SK-N-SH (cell line): ENCODE results near the gene ATP1A1. TPM values are rescaled to one million over a fixed set of nuclear protein-coding genes. Genes with fewer than 3 reads are reported as not detected.

Experiments used
- CTCF ChIA-PET: fragments of 300-600, 350-600 bp; formaldehyde crosslinking; extraction: SDS; loops from one replicate; lab custom pipeline; 2021; lab: Yijun Ruan, JAX
- POLR2A ChIA-PET: fragments of 350-600 bp; sonication (Branson Sonifier 250); formaldehyde crosslinking; extraction: SDS; loops from one replicate; lab custom pipeline; 2020; ENCODE audit warnings: antibody characterized with exemption, inconsistent platforms; lab: Yijun Ruan, JAX
- DNase-seq: peaks from one replicate; pipeline ENCODE4 v3.0.0; 2012
- H2AFZ ChIP-seq: fragments of 200-600 bp; sonication (generic); 2 replicates; pipeline ENCODE4 v1.8.1; 2016; ENCODE audit warnings: antibody characterized with exemption, mild to moderate bottlenecking, low read depth
- H3F3A ChIP-seq: fragments of 200-600 bp; sonication (generic); replicated peaks from 2 replicates; pipeline ENCODE3; 2016; ENCODE audit warnings: antibody characterized with exemption, mild to moderate bottlenecking; ENCODE audit not compliant: insufficient read depth
- H3K27ac ChIP-seq, 2 experiments: fragments of 200-500 bp in 1 of 2; fragments of 200-600 bp in 1 of 2; sonication (Bioruptor generic) in 1 of 2; sonication (generic), shearing (Covaris generic) in 1 of 2; 2 replicates each; pipeline versions ENCODE4 v1.5.1 to v1.6.1; 2014 to 2016; ENCODE audit warnings: low read depth in 2 of 2, inconsistent platforms in 1 of 2, low read length in 1 of 2, mild to moderate bottlenecking in 1 of 2, mixed read lengths in 1 of 2
- H3K27me3 ChIP-seq: fragments of 200-600 bp; sonication (generic), shearing (Covaris generic); 2 replicates; pipeline ENCODE4 v1.6.1; 2016; ENCODE audit warnings: mixed run types; ENCODE audit not compliant: insufficient read depth
- H3K36me3 ChIP-seq, 2 experiments: fragments of 200-500 bp in 1 of 2; fragments of 200-600 bp in 1 of 2; sonication (Bioruptor generic) in 1 of 2; sonication (generic) in 1 of 2; replicated peaks in 1 of 2; 2 replicates each; pipeline versions ENCODE3 to v1.5.1; 2014 to 2016; ENCODE audit warnings: low read length in 1 of 2, mild to moderate bottlenecking in 1 of 2; ENCODE audit not compliant: insufficient read depth in 2 of 2, control insufficient read depth in 1 of 2
- H3K4me1 ChIP-seq, 2 experiments: fragments of 200-500 bp in 1 of 2; fragments of 200-600 bp in 1 of 2; sonication (Bioruptor generic) in 1 of 2; sonication (generic), shearing (Covaris generic) in 1 of 2; 2 replicates each; pipeline versions ENCODE4 v1.5.1 to v1.6.1; 2014 to 2016; ENCODE audit warnings: low read depth in 1 of 2, low read length in 1 of 2, mixed run types in 1 of 2; ENCODE audit not compliant: insufficient read depth in 2 of 2, control insufficient read depth in 1 of 2
- H3K4me2 ChIP-seq: fragments of 200-600 bp; sonication (generic), shearing (Covaris generic); 2 replicates; pipeline ENCODE4 v1.6.1; 2017; ENCODE audit warnings: mixed run types
- H3K4me3 ChIP-seq, 2 experiments: fragments of 200-500 bp in 1 of 2; fragments of 200-600 bp in 1 of 2; sonication (Bioruptor generic) in 1 of 2; sonication (generic), shearing (Covaris generic) in 1 of 2; 2 replicates each; pipeline versions ENCODE4 v1.5.1 to v1.8.1; 2014 to 2016; ENCODE audit warnings: low read depth in 2 of 2, inconsistent platforms in 1 of 2, low read length in 1 of 2, mild to moderate bottlenecking in 1 of 2, mixed read lengths in 1 of 2, moderate library complexity in 1 of 2
- H3K79me2 ChIP-seq: fragments of 200-600 bp; sonication (generic); 2 replicates; pipeline ENCODE4 v1.8.1; 2017; ENCODE audit warnings: mild to moderate bottlenecking; ENCODE audit not compliant: insufficient read depth
- H3K9ac ChIP-seq: fragments of 200-600 bp; sonication (generic); 2 replicates; pipeline ENCODE4 v1.6.1; 2017; ENCODE audit warnings: mixed run types
- H3K9me2 ChIP-seq: fragments of 200-600 bp; sonication (generic); 2 replicates; pipeline ENCODE4 v1.6.1; 2017; ENCODE audit warnings: mixed run types
- H3K9me3 ChIP-seq: fragments of 200-600 bp; sonication (generic); 2 replicates; pipeline ENCODE4 v1.6.1; 2017; ENCODE audit warnings: mixed run types, mild to moderate bottlenecking, moderate library complexity
- H4K20me1 ChIP-seq: fragments of 200-600 bp; sonication (generic); 2 replicates; pipeline ENCODE4 v1.6.1; 2017; ENCODE audit warnings: mild to moderate bottlenecking, mixed run types; ENCODE audit not compliant: insufficient read depth
- CHD2 ChIP-seq: fragments of 150-350 bp; IDR thresholded peaks from 2 replicates; pipeline ENCODE4 v1.6.1; 2018; ENCODE audit warnings: low read length; ENCODE audit not compliant: partially characterized antibody
- EP300 ChIP-seq, 2 experiments: IDR thresholded peaks; 2 replicates each; pipeline versions ENCODE4 v1.4.0 to v1.6.1; 2012; ENCODE audit warnings: borderline replicate concordance in 1 of 2, low read depth in 1 of 2, low read length in 1 of 2
- EZH2phosphoT487 ChIP-seq: fragments of 200-600 bp; sonication (generic); IDR thresholded peaks from 2 replicates; pipeline ENCODE4 v1.6.1; 2017; ENCODE audit warnings: low read depth, mixed run types, mild to moderate bottlenecking, antibody characterized with exemption, moderate library complexity, borderline replicate concordance
- FOSL2 ChIP-seq: IDR thresholded peaks from 2 replicates; pipeline ENCODE4 v1.4.0; 2012; ENCODE audit warnings: low read depth, mild to moderate bottlenecking, moderate library complexity, borderline replicate concordance
- FOXJ3 ChIP-seq: sonication (generic); formaldehyde crosslinking; IDR thresholded peaks from 2 replicates; pipeline ENCODE4 v1.5.1; 2020; ENCODE audit warnings: mild to moderate bottlenecking, missing genetic modification reagents
- GABPA ChIP-seq: IDR thresholded peaks from 2 replicates; pipeline ENCODE4 v1.4.0; 2012; ENCODE audit warnings: low read depth, mild to moderate bottlenecking
- GATA2 ChIP-seq: sonication (generic); formaldehyde crosslinking; IDR thresholded peaks from 2 replicates; pipeline ENCODE4 v1.5.0; 2020; ENCODE audit warnings: mild to moderate bottlenecking, missing genetic modification reagents
- IRF3 ChIP-seq: fragments of 150-350 bp; IDR thresholded peaks from 2 replicates; pipeline ENCODE4 v1.6.1; 2016; ENCODE audit warnings: mild to moderate bottlenecking, low read depth, low read length
- MEF2A ChIP-seq: IDR thresholded peaks from 2 replicates; pipeline ENCODE4 v1.4.0; 2012; ENCODE audit warnings: low read depth, borderline replicate concordance
- MXI1 ChIP-seq: IDR thresholded peaks from 2 replicates; pipeline ENCODE4 v1.6.1; 2012; ENCODE audit warnings: mild to moderate bottlenecking, low read depth, low read length, improper control_type of control experiment
- NFIC ChIP-seq: IDR thresholded peaks from 2 replicates; pipeline ENCODE4 v1.4.0; 2012; ENCODE audit warnings: borderline replicate concordance
- POLR2AphosphoS5 ChIP-seq: IDR thresholded peaks from 2 replicates; pipeline ENCODE4 v1.6.1; 2012; ENCODE audit warnings: low read depth, low read length
- RAD21 ChIP-seq: IDR thresholded peaks from 2 replicates; pipeline ENCODE4 v1.6.1; 2012; ENCODE audit warnings: mild to moderate bottlenecking, low read length
- SIN3A ChIP-seq: IDR thresholded peaks from 2 replicates; pipeline ENCODE4 v1.6.1; 2012; ENCODE audit warnings: low read depth, mild to moderate bottlenecking, low read length, moderate library complexity, borderline replicate concordance
- TAF1 ChIP-seq: IDR thresholded peaks from 2 replicates; pipeline ENCODE4 v1.6.1; 2012; ENCODE audit warnings: low read depth, mild to moderate bottlenecking, low read length, moderate library complexity, borderline replicate concordance
- TCF12 ChIP-seq: IDR thresholded peaks from 2 replicates; pipeline ENCODE4 v1.4.0; 2012
- USF1 ChIP-seq: IDR thresholded peaks from 2 replicates; pipeline ENCODE4 v1.4.0; 2012; ENCODE audit warnings: low read depth, borderline replicate concordance
- WGBS: methylation state at CpG from one replicate; pipeline ENCODE4 v1.1.6; 2017; ENCODE audit warnings: low lambda C conversion rate; 5-methylcytosine and 5-hydroxymethylcytosine counted together
- polyA plus RNA-seq, 3 experiments: library from polyadenylated mRNA; depleted of rRNA; stranded (reverse); fragments of >200 nt; gene quantifications; 2 replicates each; pipeline ENCODE4 v1.2.3, GENCODE V29; 2012

The ATP1A1 gene
- polyA plus RNA-seq, 1 of the 3 experiments (the other 2 are of a cell fraction) = 233 TPM

- TF ChIP-seq USF1 (no peak), TCF12 (no peak)
Observed at GRCh38 chr1:116373431-116374352, 648 bp downstream of the ATP1A1 start (continued).

GRCh38 chr1:116374353-116375147, 1.5 kb downstream of the ATP1A1 start:
- H3K9me2 ChIP-seq = no peaks in the 10 kb centered on the region
- H3K27me3 ChIP-seq = no peaks in the 10 kb centered on the region
- H3K4me1 ChIP-seq = peaks cover 30 to 47% of the 10 kb centered on the region in 2 experiments
- DNase-seq = no peak
- ChIA-PET POLR2A (interaction anchor here (1.0 kb wide), 2 partner anchors 44 to 236 kb away, joined by 3 to 4 read pairs; no protein-coding TSS in a partner anchor), CTCF (interaction anchor here (0.8 to 4.7 kb wide), 4 partner anchors 9 to 235 kb away, joined by 3 to 30 read pairs (median 10); no protein-coding TSS in a partner anchor)
- H3K27ac ChIP-seq = peak overlapping the region; percentile 83 to 98
- TF ChIP-seq GABPA (no peak), GATA2 (CRISPR knock-in tag) (no peak), CHD2 (no peak), EZH2phosphoT487 (no peak), SIN3A (no peak), FOXJ3 (CRISPR knock-in tag) (no peak), TAF1 (no peak), USF1 (no peak), EP300 (IDR thresholded peaks at IDR 0.05; ENCODE audit: borderline replicate concordance in 1 of 2, low read depth in 1 of 2, low read length in 1 of 2) (no peak), MEF2A (no peak), RAD21 (no peak), FOSL2 (no peak), IRF3 (no peak), POLR2AphosphoS5 (no peak), NFIC (no peak), MXI1 (no peak)
- peak overlapping the region; percentile 89 for H3K4me2 ChIP-seq
- H3K9ac ChIP-seq = peak overlapping the region; percentile 84
- peaks cover 5% of the 10 kb centered on the region; the same call in 1 of the 2 replicates for H4K20me1 ChIP-seq
- H3K4me3 ChIP-seq = peak overlapping the region; percentile 60 to 71
- H3K36me3 ChIP-seq = no peaks in the 10 kb centered on the region
- H2AFZ ChIP-seq = peak overlapping the region; percentile 69; the same call in 1 of the 2 replicates
- H3K79me2 ChIP-seq = peaks cover 54% of the 10 kb centered on the region
- WGBS = 50% methylated on average over 26 of the region's 26 CpGs
- peaks cover 40% of the 10 kb centered on the region for H3F3A ChIP-seq
- no peaks in the 10 kb centered on the region for H3K9me3 ChIP-seq
